ENCODE results near the gene NEDD4L.

DNA sequence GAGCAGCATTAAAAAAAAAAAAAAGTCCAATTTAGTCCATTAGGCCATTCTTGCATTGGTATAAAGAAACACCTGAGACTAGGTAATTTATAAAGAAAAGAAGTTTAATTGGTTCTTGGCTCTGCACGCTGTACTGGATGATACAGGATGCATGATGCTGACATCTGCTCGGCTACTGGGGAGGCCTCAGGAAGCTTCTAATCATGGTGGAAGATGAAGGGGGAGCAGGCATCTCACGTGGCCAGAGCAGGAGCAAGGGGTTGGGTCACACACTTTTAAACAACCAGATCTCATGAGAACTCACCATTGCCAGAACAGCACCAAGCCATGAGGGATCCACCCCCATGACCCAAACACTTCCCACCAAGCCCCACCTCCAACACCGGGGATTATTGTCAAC is 100.1 kb downstream of the NEDD4L start:
- TF ChIP-seq SUZ12 (IDR thresholded peaks at IDR 0.05; ENCODE audit: extremely low read depth, insufficient read depth, insufficient read length) (no peak), ZNF274 (IDR thresholded peaks at IDR 0.05; ENCODE audit: low read depth, low read length) (no peak), YY1 (IDR thresholded peaks at IDR 0.05; ENCODE audit: insufficient read depth, insufficient read length) (no peak)

Data from NT2/D1 (cell line).